ENCODE results near the gene CSH2.
"Not testable (repeated sequence)": the region's sequence is repeated elsewhere in the genome, so short reads cannot be mapped to it uniquely, and the experiment has no call there.

The CSH2 gene

GRCh38 chr17:63873577-63873976, at the start of gene CSH2:
CSH2 (minus strand) TSS chr17:63873677; CDS start chr17:63873614, 63 bp downstream.
- DNase-seq = not testable (repeated sequence)

- DNase-seq = not testable (repeated sequence)
Observed at GRCh38 chr17:63922402-63922801, 48.9 kb upstream of the CSH2 start.

GRCh38 chr17:63920779-63921178, 47.3 kb upstream of the CSH2 start:
- DNase-seq = not testable (repeated sequence)

GRCh38 chr17:63920050-63920449, 46.6 kb upstream of the CSH2 start:
- not testable (repeated sequence) for DNase-seq

- peak; percentile 81 for DNase-seq
Observed at GRCh38 chr17:63919311-63919723, 45.8 kb upstream of the CSH2 start.

- DNase-seq = not testable (repeated sequence)
Observed at GRCh38 chr17:63918789-63919305, 45.4 kb upstream of the CSH2 start, which contains the start of gene GH1. GH1 (minus strand) TSS chr17:63918839; CDS start chr17:63918776, 63 bp downstream.

- DNase-seq = no peak
Observed at GRCh38 chr17:63918305-63918704, 44.8 kb upstream of the CSH2 start.

GRCh38 chr17:63917646-63918045, 44.2 kb upstream of the CSH2 start:
- DNase-seq = no peak

- DNase-seq = not testable (repeated sequence)
Observed at GRCh38 chr17:63917206-63917605, 43.7 kb upstream of the CSH2 start.

- no peak for DNase-seq
Observed at GRCh38 chr17:63916566-63917185, 43.2 kb upstream of the CSH2 start.

GRCh38 chr17:63915753-63916152, 42.3 kb upstream of the CSH2 start:
- not testable (repeated sequence) for DNase-seq

GRCh38 chr17:63914471-63914870, 41.0 kb upstream of the CSH2 start:
- DNase-seq = no peak

GRCh38 chr17:63911657-63912100, 38.2 kb upstream of the CSH2 start:
- peak; percentile 73 for DNase-seq

- no peak for DNase-seq
Observed at GRCh38 chr17:63911041-63911635, 37.7 kb upstream of the CSH2 start, which contains the start of gene CSHL1. CSHL1 (minus strand) TSS chr17:63911258; CDS start chr17:63911196, 62 bp downstream.

GRCh38 chr17:63910096-63910495, 36.6 kb upstream of the CSH2 start:
- no peak for DNase-seq

- not testable (repeated sequence) for DNase-seq
Observed at GRCh38 chr17:63909586-63909985, 36.1 kb upstream of the CSH2 start.

GRCh38 chr17:63907161-63907778, 33.8 kb upstream of the CSH2 start:
- DNase-seq = not testable (repeated sequence)

- not testable (repeated sequence) for DNase-seq
Observed at GRCh38 chr17:63904796-63905195, 31.3 kb upstream of the CSH2 start.

- not testable (repeated sequence) for DNase-seq
Observed at GRCh38 chr17:63903787-63904201, 30.3 kb upstream of the CSH2 start.

- not testable (repeated sequence) for DNase-seq
Observed at GRCh38 chr17:63901971-63902370, 28.5 kb upstream of the CSH2 start.

- DNase-seq = peak; percentile 16
Observed at GRCh38 chr17:63898899-63899798, 25.7 kb upstream of the CSH2 start.

Measured in CD4-positive, alpha-beta T cell treated with Interleukin-17A for 4 hours (primary cell).